Neural cell (in vitro differentiated cells): ENCODE results near the gene DMRT2. TPM values are rescaled to one million over a fixed set of nuclear protein-coding genes. Genes with fewer than 3 reads are reported as not detected.

ENCODE experiments used
- H2AFZ ChIP-seq: fragments of 200-600, 300-800 bp; sonication (generic), shearing (Covaris generic); 2 replicates; pipeline ENCODE4 v1.6.0; 2014; ENCODE audit warnings: low read depth, mild to moderate bottlenecking, antibody characterized with exemption, low read length, moderate library complexity
- H3F3A ChIP-seq: fragments of 200-600 bp; shearing (Covaris generic); 2 replicates; pipeline ENCODE4 v1.6.1; 2016; ENCODE audit warnings: mild to moderate bottlenecking, moderate library complexity, mixed read lengths, antibody characterized with exemption, low read length; ENCODE audit not compliant: insufficient read depth, poor library complexity, severe bottlenecking
- H3K27ac ChIP-seq: fragments of 200-600, 300-800 bp; sonication (generic), shearing (Covaris generic); 2 replicates; pipeline ENCODE4 v1.5.1; 2014; ENCODE audit warnings: mild to moderate bottlenecking, low read length, moderate library complexity
- H3K27me3 ChIP-seq: fragments of 300-800, 200-600 bp; sonication (generic), shearing (Covaris generic); 2 replicates; pipeline ENCODE4 v1.6.0; 2014; ENCODE audit warnings: mild to moderate bottlenecking, low read depth, low read length, moderate library complexity; ENCODE audit not compliant: insufficient read depth
- H3K36me3 ChIP-seq: fragments of 300-800, 200-600 bp; sonication (generic), shearing (Covaris generic); 2 replicates; pipeline ENCODE4 v1.5.1; 2014; ENCODE audit warnings: mild to moderate bottlenecking, antibody characterized with exemption, low read length, moderate library complexity; ENCODE audit not compliant: insufficient read depth
- H3K4me2 ChIP-seq: fragments of 300-800, 200-600 bp; sonication (generic), shearing (Covaris generic); 2 replicates; pipeline ENCODE4 v1.6.0; 2014; ENCODE audit warnings: mild to moderate bottlenecking, low read length
- H3K4me3 ChIP-seq: fragments of 300-800, 200-600 bp; sonication (generic), shearing (Covaris generic); 2 replicates; pipeline ENCODE4 v1.5.1; 2014; ENCODE audit warnings: mild to moderate bottlenecking, low read length, moderate library complexity
- H3K79me2 ChIP-seq: fragments of 200-600 bp; shearing (Covaris generic); replicated peaks from 2 replicates; pipeline ENCODE4 v1.6.0; 2014; ENCODE audit warnings: mild to moderate bottlenecking, low read length, moderate library complexity; ENCODE audit not compliant: insufficient read depth
- H3K9ac ChIP-seq: fragments of 300-800, 200-600 bp; sonication (generic), shearing (Covaris generic); 2 replicates; pipeline ENCODE4 v1.6.1; 2016; ENCODE audit warnings: mild to moderate bottlenecking, low read length, mixed read lengths
- H3K9me2 ChIP-seq: fragments of 200-600 bp; shearing (Covaris generic); 2 replicates; pipeline ENCODE4 v1.6.1; 2016; ENCODE audit warnings: mild to moderate bottlenecking, low read length, mixed read lengths; ENCODE audit not compliant: insufficient read depth
- H3K9me3 ChIP-seq: fragments of 200-600, 300-800 bp; sonication (generic), shearing (Covaris generic); 2 replicates; pipeline ENCODE4 v1.6.1; 2016; ENCODE audit warnings: mild to moderate bottlenecking, mixed run types, low read length, moderate library complexity, mixed read lengths
- H4K20me1 ChIP-seq: fragments of 200-600 bp; shearing (Covaris generic); 2 replicates; pipeline ENCODE4 v1.6.1; 2016; ENCODE audit warnings: mild to moderate bottlenecking, mixed run types; ENCODE audit not compliant: insufficient read depth
- CTCF ChIP-seq: fragments of 450-650 bp; IDR thresholded peaks from 2 replicates; pipeline ENCODE4 v1.5.1; 2014; ENCODE audit warnings: antibody characterized with exemption, mild to moderate bottlenecking, moderate library complexity; ENCODE audit not compliant: poor library complexity, severe bottlenecking
- EP300 ChIP-seq: fragments of 450-650 bp; conservative IDR thresholded peaks from 2 replicates; pipeline ENCODE4 v1.6.1; 2014; ENCODE audit warnings: antibody characterized with exemption, mild to moderate bottlenecking, moderate library complexity; ENCODE audit not compliant: poor library complexity, severe bottlenecking
- EZH2 ChIP-seq: fragments of 200-600, 300-800 bp; shearing (Covaris generic), sonication (generic); IDR thresholded peaks from 2 replicates; pipeline ENCODE4 v1.6.1; 2014; ENCODE audit warnings: antibody characterized with exemption, low read length, borderline replicate concordance, mild to moderate bottlenecking; ENCODE audit not compliant: insufficient read depth, poor library complexity, severe bottlenecking
- MXI1 ChIP-seq: fragments of 450-650 bp; conservative IDR thresholded peaks from 2 replicates; pipeline ENCODE4 v1.6.1; 2014; ENCODE audit warnings: antibody characterized with exemption, mild to moderate bottlenecking; ENCODE audit not compliant: poor library complexity, severe bottlenecking
- POLR2AphosphoS5 ChIP-seq: IDR thresholded peaks from 2 replicates; pipeline ENCODE4 v1.6.1; 2012
- RAD21 ChIP-seq: fragments of 450-650 bp; conservative IDR thresholded peaks from 2 replicates; pipeline ENCODE4 v1.6.1; 2014; ENCODE audit warnings: antibody characterized with exemption, mild to moderate bottlenecking, moderate library complexity
- SMC3 ChIP-seq: fragments of 450-650 bp; conservative IDR thresholded peaks from 2 replicates; pipeline ENCODE4 v1.6.1; 2014; ENCODE audit warnings: antibody characterized with exemption, mild to moderate bottlenecking, moderate library complexity; ENCODE audit not compliant: poor library complexity
- TAF1 ChIP-seq: IDR thresholded peaks from 2 replicates; pipeline ENCODE4 v1.6.1; 2012; ENCODE audit warnings: low read depth
- polyA plus RNA-seq: library from polyadenylated mRNA; depleted of rRNA; stranded (reverse); fragments of >200 nt; gene quantifications from 2 replicates; pipeline ENCODE4 v1.2.3, GENCODE V29; 2014
- TF ChIP-seq, protein P1 (sequence below): IDR thresholded peaks from 2 replicates; pipeline ENCODE4 v1.6.1; 2012; ENCODE audit warnings: borderline replicate concordance

The DMRT2 gene
- polyA plus RNA-seq, 1 donor from 2014 or later, result 0.20 TPM

- Histone ChIP-seq H3K9ac (no peak overlapping the region), H3K4me2 (no peak overlapping the region), H3K9me3 (no peaks in the 10 kb centered on the region), H4K20me1 (no peaks in the 10 kb centered on the region), H3K36me3 (no peaks in the 10 kb centered on the region), H3F3A (no peaks in the 10 kb centered on the region), H3K27me3 (peaks cover 8% of the 10 kb centered on the region), H3K79me2 (no peaks in the 10 kb centered on the region), H3K27ac (no peak overlapping the region), H3K4me3 (no peak overlapping the region), H2AFZ (no peak overlapping the region), H3K9me2 (no peaks in the 10 kb centered on the region)
- TF ChIP-seq MXI1 (no peak), RAD21 (no peak), EZH2 (no peak), SMC3 (no peak), POLR2AphosphoS5 (no peak), EP300 (no peak), CTCF (no peak), TAF1 (no peak)
- TF ChIP-seq, protein P1, sequence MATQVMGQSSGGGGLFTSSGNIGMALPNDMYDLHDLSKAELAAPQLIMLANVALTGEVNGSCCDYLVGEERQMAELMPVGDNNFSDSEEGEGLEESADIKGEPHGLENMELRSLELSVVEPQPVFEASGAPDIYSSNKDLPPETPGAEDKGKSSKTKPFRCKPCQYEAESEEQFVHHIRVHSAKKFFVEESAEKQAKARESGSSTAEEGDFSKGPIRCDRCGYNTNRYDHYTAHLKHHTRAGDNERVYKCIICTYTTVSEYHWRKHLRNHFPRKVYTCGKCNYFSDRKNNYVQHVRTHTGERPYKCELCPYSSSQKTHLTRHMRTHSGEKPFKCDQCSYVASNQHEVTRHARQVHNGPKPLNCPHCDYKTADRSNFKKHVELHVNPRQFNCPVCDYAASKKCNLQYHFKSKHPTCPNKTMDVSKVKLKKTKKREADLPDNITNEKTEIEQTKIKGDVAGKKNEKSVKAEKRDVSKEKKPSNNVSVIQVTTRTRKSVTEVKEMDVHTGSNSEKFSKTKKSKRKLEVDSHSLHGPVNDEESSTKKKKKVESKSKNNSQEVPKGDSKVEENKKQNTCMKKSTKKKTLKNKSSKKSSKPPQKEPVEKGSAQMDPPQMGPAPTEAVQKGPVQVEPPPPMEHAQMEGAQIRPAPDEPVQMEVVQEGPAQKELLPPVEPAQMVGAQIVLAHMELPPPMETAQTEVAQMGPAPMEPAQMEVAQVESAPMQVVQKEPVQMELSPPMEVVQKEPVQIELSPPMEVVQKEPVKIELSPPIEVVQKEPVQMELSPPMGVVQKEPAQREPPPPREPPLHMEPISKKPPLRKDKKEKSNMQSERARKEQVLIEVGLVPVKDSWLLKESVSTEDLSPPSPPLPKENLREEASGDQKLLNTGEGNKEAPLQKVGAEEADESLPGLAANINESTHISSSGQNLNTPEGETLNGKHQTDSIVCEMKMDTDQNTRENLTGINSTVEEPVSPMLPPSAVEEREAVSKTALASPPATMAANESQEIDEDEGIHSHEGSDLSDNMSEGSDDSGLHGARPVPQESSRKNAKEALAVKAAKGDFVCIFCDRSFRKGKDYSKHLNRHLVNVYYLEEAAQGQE, result no peak
These were observed 7.8 kb downstream of the DMRT2 start for GRCh38 chr9:1057910-1058309.

- no peaks in the 10 kb centered on the region for H3K9me2 ChIP-seq
- no peak overlapping the region for H3K4me3 ChIP-seq
- peaks cover 3% of the 10 kb centered on the region for H3K27me3 ChIP-seq
- no peak overlapping the region for H2AFZ ChIP-seq
- H3K79me2 ChIP-seq, result no peaks in the 10 kb centered on the region
- H3K27ac ChIP-seq, result no peak overlapping the region
- H3K4me2 ChIP-seq, result no peak overlapping the region
- no peaks in the 10 kb centered on the region for H3K36me3 ChIP-seq
- no peaks in the 10 kb centered on the region for H4K20me1 ChIP-seq
- TF ChIP-seq TAF1, result no peak
- no peak for TF ChIP-seq CTCF
- TF ChIP-seq EZH2, result no peak
- no peak for TF ChIP-seq MXI1
- TF ChIP-seq SMC3, result no peak
- TF ChIP-seq POLR2AphosphoS5, result no peak
- no peak for TF ChIP-seq RAD21
- no peak for TF ChIP-seq EP300
- TF ChIP-seq, protein P1, result no peak
- no peak overlapping the region for H3K9ac ChIP-seq
- no peaks in the 10 kb centered on the region for H3F3A ChIP-seq
- no peaks in the 10 kb centered on the region for H3K9me3 ChIP-seq
These were observed 8.8 kb downstream of the DMRT2 start for GRCh38 chr9:1058826-1059487.
